IMR-90 (cell line): Measurements from ENCODE around the gene SLC39A3. TPM values are rescaled to one million over a fixed set of nuclear protein-coding genes. Genes with fewer than 3 reads are reported as not detected.

ENCODE experiments used
- ATAC-seq: fragments of 200-7000 bp; cut with Tn5 transposase; 2 replicates; pipeline ENCODE4 v1.9.1; 2020; ENCODE audit warnings: low read depth, mild to moderate bottlenecking, moderate library complexity
- BruUV-seq: library from RNA; stranded (reverse); fragments of 400-500 nt; replicated peaks from 2 replicates; lab custom pipeline; 2021; lab: Mats Ljungman, UMichigan
- CTCF ChIA-PET: fragments of 300-600 bp; formaldehyde crosslinking; extraction: SDS; loops from one replicate; lab custom pipeline; 2021; ENCODE audit warnings: antibody characterized with exemption; lab: Yijun Ruan, JAX
- POLR2A ChIA-PET: fragments of 300-600 bp; sonication (Branson Sonifier 250); formaldehyde crosslinking; loops from one replicate; lab custom pipeline; 2022; ENCODE audit warnings: antibody characterized with exemption; ENCODE audit not compliant: unreplicated experiment; lab: Charles Lee
- DNase-seq: peaks from one replicate; pipeline ENCODE4 v3.0.0; 2013
- H2AFZ ChIP-seq: replicated peaks from 2 replicates; pipeline ENCODE3; 2013; ENCODE audit warnings: low read length, mild to moderate bottlenecking; ENCODE audit not compliant: poor library complexity
- H2AK5ac ChIP-seq: 2 replicates; pipeline ENCODE4 v1.6.1; 2013; ENCODE audit warnings: low read depth, low read length, inconsistent platforms
- H2AK9ac ChIP-seq: replicated peaks from 2 replicates; pipeline ENCODE3; 2013; ENCODE audit warnings: mild to moderate bottlenecking, low read depth, low read length, moderate library complexity; ENCODE audit not compliant: poor library complexity
- H2BK120ac ChIP-seq: 2 replicates; pipeline ENCODE4 v1.6.1; 2013; ENCODE audit warnings: low read depth, low read length, inconsistent platforms
- H2BK15ac ChIP-seq: 3 replicates; pipeline ENCODE4 v1.6.1; 2013; ENCODE audit warnings: low read depth, low read length, inconsistent platforms
- H2BK20ac ChIP-seq: 2 replicates; pipeline ENCODE4 v1.6.1; 2013; ENCODE audit warnings: low read depth, mild to moderate bottlenecking, inconsistent platforms, low read length, moderate library complexity
- H2BK5ac ChIP-seq: 2 replicates; pipeline ENCODE4 v1.6.1; 2013; ENCODE audit warnings: mild to moderate bottlenecking, low read depth, low read length, inconsistent platforms; ENCODE audit not compliant: poor library complexity, severe bottlenecking
- H3K14ac ChIP-seq: replicated peaks from 2 replicates; pipeline ENCODE4 v1.6.1; 2013; ENCODE audit warnings: low read depth, low read length, inconsistent platforms
- H3K18ac ChIP-seq: 2 replicates; pipeline ENCODE4 v1.6.1; 2013; ENCODE audit warnings: low read depth, low read length, control low read depth
- H3K23ac ChIP-seq: 2 replicates; pipeline ENCODE4 v1.6.1; 2013; ENCODE audit warnings: low read depth, low read length, inconsistent platforms
- H3K27ac ChIP-seq: 2 replicates; pipeline ENCODE4 v1.5.1; 2013; ENCODE audit warnings: mild to moderate bottlenecking, control low read depth, low read length; ENCODE audit not compliant: insufficient read depth
- H3K27me3 ChIP-seq: 2 replicates; pipeline ENCODE4 v1.6.1; 2013; ENCODE audit warnings: low read length; ENCODE audit not compliant: control insufficient read depth, insufficient read depth
- H3K36me3 ChIP-seq: 2 replicates; pipeline ENCODE4 v1.6.1; 2013; ENCODE audit warnings: low read length, mixed read lengths; ENCODE audit not compliant: control insufficient read depth, insufficient read depth
- H3K4ac ChIP-seq: 2 replicates; pipeline ENCODE4 v1.6.1; 2013; ENCODE audit warnings: low read depth, low read length, inconsistent platforms
- H3K4me1 ChIP-seq: 2 replicates; pipeline ENCODE4 v1.6.1; 2013; ENCODE audit warnings: low read length, mixed read lengths; ENCODE audit not compliant: control insufficient read depth, insufficient read depth
- H3K4me2 ChIP-seq: 2 replicates; pipeline ENCODE4 v1.6.1; 2013; ENCODE audit warnings: low read depth, mild to moderate bottlenecking, control low read depth, low read length, moderate library complexity
- H3K4me3 ChIP-seq: 2 replicates; pipeline ENCODE4 v1.5.1; 2013; ENCODE audit warnings: low read depth, mild to moderate bottlenecking, control low read depth, low read length, moderate library complexity; ENCODE audit not compliant: insufficient read depth
- H3K56ac ChIP-seq: 2 replicates; pipeline ENCODE4 v1.6.1; 2013; ENCODE audit warnings: low read length, inconsistent platforms; ENCODE audit not compliant: insufficient read depth; ENCODE audit errors: extremely low read depth
- H3K79me1 ChIP-seq, 2 experiments: 2 replicates each; pipeline ENCODE4 v1.6.1; 2013; ENCODE audit warnings: low read length in 2 of 2, inconsistent platforms in 1 of 2, low read depth in 1 of 2
- H3K9ac ChIP-seq: 2 replicates; pipeline ENCODE4 v1.6.1; 2013; ENCODE audit warnings: low read depth, low read length, control low read depth
- H3K9me1 ChIP-seq: 2 replicates; pipeline ENCODE4 v1.6.1; 2013; ENCODE audit warnings: low read length, inconsistent platforms; ENCODE audit not compliant: insufficient read depth
- H3K9me3 ChIP-seq: 2 replicates; pipeline ENCODE4 v1.6.1; 2013; ENCODE audit warnings: low read length; ENCODE audit not compliant: control insufficient read depth, insufficient read depth
- H4K20me1 ChIP-seq: 2 replicates; pipeline ENCODE4 v1.6.1; 2013; ENCODE audit warnings: low read length, inconsistent platforms; ENCODE audit not compliant: insufficient read depth
- H4K5ac ChIP-seq: 2 replicates; pipeline ENCODE4 v1.6.1; 2013; ENCODE audit warnings: mild to moderate bottlenecking, low read depth, low read length, control low read depth
- H4K8ac ChIP-seq, 2 experiments: 2 replicates each; pipeline ENCODE4 v1.6.1; 2013; ENCODE audit warnings: low read depth in 2 of 2, low read length in 2 of 2, control low read depth in 1 of 2, inconsistent platforms in 1 of 2
- H4K91ac ChIP-seq: 2 replicates; pipeline ENCODE4 v1.6.1; 2013; ENCODE audit warnings: low read depth, low read length, inconsistent platforms; ENCODE audit not compliant: insufficient read depth
- BHLHE40 ChIP-seq: fragments of 150-350 bp; IDR thresholded peaks from 2 replicates; pipeline ENCODE4 v1.6.1; 2016; ENCODE audit warnings: mild to moderate bottlenecking, low read depth, low read length
- CEBPB ChIP-seq: IDR thresholded peaks from 2 replicates; pipeline ENCODE4 v1.6.1; 2012; ENCODE audit warnings: low read depth, low read length, improper control_type of control experiment
- CTCF ChIP-seq: conservative IDR thresholded peaks from 2 replicates; pipeline ENCODE4 v1.5.1; 2012; ENCODE audit warnings: mild to moderate bottlenecking, low read depth, low read length, improper control_type of control experiment
- ELK1 ChIP-seq: fragments of 150-350 bp; IDR thresholded peaks from 2 replicates; pipeline ENCODE4 v1.6.1; 2016; ENCODE audit warnings: low read depth, mild to moderate bottlenecking, low read length, moderate library complexity, borderline replicate concordance
- MAFK ChIP-seq: IDR thresholded peaks from 2 replicates; pipeline ENCODE4 v1.6.1; 2012; ENCODE audit warnings: low read depth, low read length, improper control_type of control experiment
- MAZ ChIP-seq: IDR thresholded peaks from 2 replicates; pipeline ENCODE4 v1.6.1; 2012; ENCODE audit warnings: low read depth, mild to moderate bottlenecking, low read length, improper control_type of control experiment, moderate library complexity, borderline replicate concordance
- MXI1 ChIP-seq: IDR thresholded peaks from 2 replicates; pipeline ENCODE4 v1.6.1; 2012; ENCODE audit warnings: low read depth, mild to moderate bottlenecking, low read length, moderate library complexity, borderline replicate concordance
- NFE2L2 ChIP-seq: fragments of 150-350 bp; IDR thresholded peaks from 2 replicates; pipeline ENCODE4 v1.6.1; 2016; ENCODE audit warnings: low read depth, mild to moderate bottlenecking, low read length
- POLR2A ChIP-seq: IDR thresholded peaks from 2 replicates; pipeline ENCODE4 v1.6.1; 2012; ENCODE audit warnings: mild to moderate bottlenecking, low read depth, low read length
- RCOR1 ChIP-seq: IDR thresholded peaks from 2 replicates; pipeline ENCODE4 v1.6.1; 2012; ENCODE audit warnings: mild to moderate bottlenecking, low read length, improper control_type of control experiment; ENCODE audit not compliant: insufficient replicate concordance
- RFX5 ChIP-seq: IDR thresholded peaks from 2 replicates; pipeline ENCODE4 v1.8.0; 2012; ENCODE audit warnings: low read depth, mild to moderate bottlenecking, low read length, moderate library complexity
- SMC3 ChIP-seq: fragments of 150-350 bp; IDR thresholded peaks from 2 replicates; pipeline ENCODE4 v1.6.1; 2016; ENCODE audit warnings: low read depth, mild to moderate bottlenecking, antibody characterized with exemption, low read length, moderate library complexity
- USF2 ChIP-seq: fragments of 150-350 bp; IDR thresholded peaks from 2 replicates; pipeline ENCODE4 v1.6.1; 2017; ENCODE audit warnings: mild to moderate bottlenecking, antibody characterized with exemption, low read length, low read depth
- WGBS, 2 experiments: methylation state at CpG; one replicate each; pipeline versions ENCODE4 v1.1.5 to v1.1.7; 2013; ENCODE audit warnings: missing lambda C conversion rate in 2 of 2; ENCODE audit not compliant: insufficient read length in 1 of 2; ENCODE audit errors: extremely low coverage in 2 of 2; 5-methylcytosine and 5-hydroxymethylcytosine counted together
- dilution Hi-C: fragments of 300-500 bp; cut with HindIII; formaldehyde crosslinking; loops from one replicate; pipeline ENCODE4 v1.14.3; 2018; ENCODE audit warnings: low sequenced_read_pairs; ENCODE audit not compliant: unreplicated experiment
- in situ Hi-C: fragments of 300-500 bp; cut with MboI; formaldehyde crosslinking; loops from 3 replicates; pipeline ENCODE4 v1.14.3; 2019; ENCODE audit warnings: low sequenced_read_pairs, inconsistent platforms, mixed read lengths
- intact Hi-C: fragments of 100-400 bp; cut with micrococcal nuclease; formaldehyde crosslinking; loops from 2 replicates; pipeline ENCODE4 v1.10.0; 2022
- polyA plus RNA-seq, 3 experiments: library from polyadenylated mRNA; depleted of rRNA; stranded (reverse); fragments of >200 nt; gene quantifications; 2 replicates each; pipeline ENCODE4 v1.2.3, GENCODE V29; 2012; ENCODE audit warnings: low replicate concordance in 1 of 3
- total RNA-seq: library from RNA; depleted of rRNA; stranded (reverse); fragments of >200 nt; gene quantifications from 2 replicates; pipeline ENCODE4 v1.2.3, GENCODE V29; 2012

The SLC39A3 gene
- total and polyA plus RNA-seq, 2 of the 4 experiments (the other 2 are of a cell fraction), result 12.4 to 38.2 TPM

- H2BK15ac ChIP-seq, result no peak overlapping the region
- in situ Hi-C loops, result no loop called here
- CTCF ChIA-PET, result interaction anchor here (0.6 kb wide), 1 partner anchor 49 kb away, joined by 3 read pairs; no protein-coding TSS in a partner anchor
Measured at GRCh38 chr19:2735374-2735773, 4.4 kb downstream of the SLC39A3 start.

More at GRCh38 chr19:2735374-2735773, 4.4 kb downstream of the SLC39A3 start:
- TF ChIP-seq RFX5, result no peak
- TF ChIP-seq SMC3, result no peak
- TF ChIP-seq USF2, result no peak
- TF ChIP-seq POLR2A, result no peak
- no peak for TF ChIP-seq RCOR1
- no peak for TF ChIP-seq MAZ
- TF ChIP-seq CEBPB, result no peak
- TF ChIP-seq ELK1, result no peak
- TF ChIP-seq BHLHE40, result no peak
- no peak for TF ChIP-seq MAFK
- TF ChIP-seq NFE2L2, result no peak
- TF ChIP-seq CTCF, result no peak
- no peak for TF ChIP-seq MXI1
- WGBS, 2 experiments, result 89% methylated on average over 8 of the region's 12 CpGs; no CpG with 5 or more reads in 1 of the 2 experiments
- peaks cover 29% of the 10 kb centered on the region for H3K36me3 ChIP-seq
- no peak for DNase-seq
- H2AK9ac ChIP-seq, result no peak overlapping the region
- no peak for ATAC-seq
- H4K91ac ChIP-seq, result no peak overlapping the region
- POLR2A ChIA-PET, result no interaction called here
- no peak overlapping the region for H3K27ac ChIP-seq
- no peak overlapping the region for H2BK120ac ChIP-seq
- no peak overlapping the region for H3K4ac ChIP-seq
- H3K4me1 ChIP-seq, result no peaks in the 10 kb centered on the region; the same call in 1 of the 2 replicates
- H4K5ac ChIP-seq, result no peak overlapping the region
- H3K23ac ChIP-seq, result no peak overlapping the region
- BruUV-seq, result no TSS peak
- no peak overlapping the region for H3K18ac ChIP-seq
- dilution Hi-C loops (no loop called here), intact Hi-C loops (no loop called here)
- H3K79me1 ChIP-seq, result peaks cover 11 to 26% of the 10 kb centered on the region in 2 experiments; a peak in 3 of 4 replicates
- no peaks in the 10 kb centered on the region for H3K27me3 ChIP-seq
- H2AK5ac ChIP-seq, result no peak overlapping the region
- no peaks in the 10 kb centered on the region; the same call in 1 of the 2 replicates for H3K9me3 ChIP-seq
- H3K14ac ChIP-seq, result no peak overlapping the region
- 0 out of 2 replicates have a peak, but pooled peaks cover 2% of the 10 kb centered on the region for H3K9me1 ChIP-seq
- no peaks in the 10 kb centered on the region; the same call in none of the 2 replicates for H4K20me1 ChIP-seq
- H2AFZ ChIP-seq, result no peak overlapping the region
- no peak overlapping the region for H2BK20ac ChIP-seq
- H3K56ac ChIP-seq, result no peak overlapping the region
- H3K4me3 ChIP-seq, result no peak overlapping the region
- no peak overlapping the region for H3K9ac ChIP-seq
- H3K4me2 ChIP-seq, result no peak overlapping the region
- H2BK5ac ChIP-seq, result no peak overlapping the region
- no peak overlapping the region for H4K8ac ChIP-seq
